Liver (tissue), 9 donors: ENCODE measurements around the gene SLC16A7. TPM values are rescaled to one million over a fixed set of nuclear protein-coding genes. Genes with fewer than 3 reads are reported as not detected.

Source experiments
- DNase-seq: peaks from one replicate; pipeline ENCODE4 v3.0.0-alpha.2; 2017; ENCODE audit warnings: low spot score
- H3K27ac ChIP-seq, 2 donors: one replicate each; pipeline ENCODE4 v1.7.0; 2013; ENCODE audit warnings: inconsistent platforms in 2 of 2, low read length in 2 of 2, control low read depth in 1 of 2, low read depth in 1 of 2, mild to moderate bottlenecking in 1 of 2
- H3K27me3 ChIP-seq, 4 donors: one replicate each; pipeline versions ENCODE4 v1.6.1 to v1.7.0; 2013; ENCODE audit warnings: low read length in 3 of 4, inconsistent platforms in 1 of 4, mild to moderate bottlenecking in 1 of 4, moderate library complexity in 1 of 4; ENCODE audit not compliant: control insufficient read depth in 4 of 4, insufficient read depth in 4 of 4
- H3K36me3 ChIP-seq, 4 donors: one replicate each; pipeline versions ENCODE4 v1.6.1 to v1.7.0; 2013; ENCODE audit warnings: low read length in 3 of 4, mild to moderate bottlenecking in 3 of 4, low read depth in 1 of 4, moderate library complexity in 1 of 4; ENCODE audit not compliant: control insufficient read depth in 4 of 4, insufficient read depth in 3 of 4
- H3K4me1 ChIP-seq, 4 donors: one replicate each; pipeline versions ENCODE4 v1.6.1 to v1.7.0; 2013; ENCODE audit warnings: low read length in 3 of 4, mild to moderate bottlenecking in 3 of 4, moderate library complexity in 1 of 4; ENCODE audit not compliant: control insufficient read depth in 4 of 4, insufficient read depth in 4 of 4
- H3K4me3 ChIP-seq, 3 donors: one replicate each; pipeline versions ENCODE4 v1.6.1 to v1.7.0; 2013; ENCODE audit warnings: low read length in 3 of 3, control low read depth in 1 of 3, low read depth in 1 of 3, mild to moderate bottlenecking in 1 of 3
- H3K9ac ChIP-seq, 2 donors: one replicate each; pipeline ENCODE4 v1.7.0; 2013; ENCODE audit warnings: low read length in 2 of 2, mild to moderate bottlenecking in 2 of 2, moderate library complexity in 2 of 2, control low read depth in 1 of 2, low read depth in 1 of 2
- H3K9me3 ChIP-seq, 4 donors: one replicate each; pipeline versions ENCODE4 v1.6.1 to v1.7.0; 2013; ENCODE audit warnings: low read length in 3 of 4; ENCODE audit not compliant: control insufficient read depth in 4 of 4
- FOXA1 ChIP-seq: IDR thresholded peaks from 2 replicates; pipeline ENCODE4 v1.6.1; 2016; ENCODE audit warnings: antibody characterized with exemption
- FOXA2 ChIP-seq: IDR thresholded peaks from 2 replicates; pipeline ENCODE4 v1.6.1; 2016; ENCODE audit warnings: antibody characterized with exemption
- GABPA ChIP-seq, 2 donors: IDR thresholded peaks in 1 of 2; conservative IDR thresholded peaks in 1 of 2; 2 replicates each; pipeline ENCODE4 v1.6.1; 2016; ENCODE audit warnings: antibody characterized with exemption in 2 of 2, mild to moderate bottlenecking in 1 of 2, moderate library complexity in 1 of 2
- HNF4A ChIP-seq, 2 donors: conservative IDR thresholded peaks; 2 replicates each; pipeline ENCODE4 v1.6.1; 2016; ENCODE audit warnings: antibody characterized with exemption in 2 of 2, mild to moderate bottlenecking in 2 of 2
- HNF4G ChIP-seq: IDR thresholded peaks from 2 replicates; pipeline ENCODE4 v1.6.1; 2016; ENCODE audit warnings: antibody characterized with exemption
- JUND ChIP-seq, 2 donors: IDR thresholded peaks; 2 replicates each; pipeline ENCODE4 v1.6.1; 2016; ENCODE audit warnings: antibody characterized with exemption in 2 of 2
- NR2F2 ChIP-seq: IDR thresholded peaks from 2 replicates; pipeline ENCODE4 v1.6.1; 2016; ENCODE audit warnings: antibody characterized with exemption
- RAD21 ChIP-seq, 2 donors: IDR thresholded peaks; 2 replicates each; pipeline ENCODE4 v1.6.1; 2016; ENCODE audit warnings: antibody characterized with exemption in 2 of 2, mild to moderate bottlenecking in 2 of 2
- RXRA ChIP-seq, 2 donors: IDR thresholded peaks; 2 replicates each; pipeline ENCODE4 v1.6.1; 2017 to 2018; ENCODE audit warnings: antibody characterized with exemption in 2 of 2, mild to moderate bottlenecking in 1 of 2
- SP1 ChIP-seq: IDR thresholded peaks from 2 replicates; pipeline ENCODE4 v1.6.1; 2018; ENCODE audit warnings: antibody characterized with exemption, mild to moderate bottlenecking
- TAF1 ChIP-seq: conservative IDR thresholded peaks from 2 replicates; pipeline ENCODE4 v1.6.1; 2016; ENCODE audit warnings: antibody characterized with exemption, mild to moderate bottlenecking
- YY1 ChIP-seq: IDR thresholded peaks from 2 replicates; pipeline ENCODE4 v1.6.1; 2016; ENCODE audit warnings: antibody characterized with exemption, mild to moderate bottlenecking
- WGBS: extraction: QIAGEN DNeasy Blood & Tissue Kit; methylation state at CpG from one replicate; pipeline ENCODE4 v1.1.7; 2013; 5-methylcytosine and 5-hydroxymethylcytosine counted together
- polyA plus RNA-seq, 2 donors: library from polyadenylated mRNA; stranded (reverse) in 1 of 2; unstranded in 1 of 2; fragments of 200-250 nt in 1 of 2; fragments of >200 nt in 1 of 2; fragmentation: Nextera tagmentation in 1 of 2; extraction: Ambion mirVana in 1 of 2; gene quantifications; one replicate each; pipeline versions ENCODE4 v1.2.1 to v1.2.3, GENCODE V29; 2013 to 2015
- total RNA-seq, 2 donors: library from RNA; depleted of rRNA; stranded (reverse); fragments of >200 nt; gene quantifications; one replicate each; pipeline ENCODE4 v1.2.3, GENCODE V29; 2014
- TF ChIP-seq, protein P1 (sequence below): fragments of 150-350 bp; IDR thresholded peaks from 2 replicates; pipeline ENCODE4 v1.5.1; 2017; ENCODE audit warnings: improper control_type of control experiment, low read depth, low read length; ENCODE audit not compliant: missing input control
- TF ChIP-seq, protein P2 (sequence below): IDR thresholded peaks from 2 replicates; pipeline ENCODE4 v1.6.1; 2016; ENCODE audit warnings: antibody characterized with exemption, mild to moderate bottlenecking
- TF ChIP-seq, protein P3 (sequence below): IDR thresholded peaks from 2 replicates; pipeline ENCODE4 v1.6.1; 2016; ENCODE audit warnings: antibody characterized with exemption
- TF ChIP-seq, protein P4 (sequence below): IDR thresholded peaks from 2 replicates; pipeline ENCODE4 v1.6.1; 2016; ENCODE audit warnings: antibody characterized with exemption
- TF ChIP-seq, protein P5 (sequence below): IDR thresholded peaks from 2 replicates; pipeline ENCODE4 v1.6.1; 2016; ENCODE audit warnings: antibody characterized with exemption
- donor health status: healthy.
- donor health status: healthy.
- donor health status: healthy.
- donor health status: healthy.
- donor health status: healthy.

The SLC16A7 gene
- total and polyA plus RNA-seq, 4 donors, result 3.0 to 24.0 (median 12.1) TPM

DNA sequence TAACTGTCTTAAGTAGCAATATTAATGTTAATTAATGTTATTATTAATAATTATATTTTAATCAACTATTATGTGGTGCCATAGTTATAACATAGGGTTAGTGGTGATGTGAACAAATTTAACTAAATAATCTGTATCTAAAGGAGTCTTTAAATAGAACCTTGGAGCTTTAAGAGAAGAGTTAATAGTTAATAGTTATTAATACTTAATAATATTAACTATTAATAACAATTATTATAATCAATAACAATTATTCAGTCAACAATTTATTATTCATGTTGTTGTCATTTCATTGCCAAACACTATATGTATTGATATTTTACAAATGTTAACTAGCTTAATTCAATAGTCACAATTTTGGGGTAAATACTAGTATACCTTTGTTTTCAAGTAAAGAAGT lies 58.2 kb downstream of the SLC16A7 start:
- peaks cover 0 to 5% (median 2%) of the 10 kb centered on the region in 4 donors for H3K4me1 ChIP-seq
- H3K36me3 ChIP-seq, result no peaks in the 10 kb centered on the region
- TF ChIP-seq RXRA (IDR thresholded peaks at IDR 0.05) (no peak), SP1 (no peak), GABPA (IDR thresholded peaks at IDR 0.05 in 1 of 2, conservative IDR thresholded peaks at IDR 0.05 in 1 of 2) (no peak), NR2F2 (no peak), HNF4G (no peak), YY1 (no peak)
- TF ChIP-seq, protein P1, sequence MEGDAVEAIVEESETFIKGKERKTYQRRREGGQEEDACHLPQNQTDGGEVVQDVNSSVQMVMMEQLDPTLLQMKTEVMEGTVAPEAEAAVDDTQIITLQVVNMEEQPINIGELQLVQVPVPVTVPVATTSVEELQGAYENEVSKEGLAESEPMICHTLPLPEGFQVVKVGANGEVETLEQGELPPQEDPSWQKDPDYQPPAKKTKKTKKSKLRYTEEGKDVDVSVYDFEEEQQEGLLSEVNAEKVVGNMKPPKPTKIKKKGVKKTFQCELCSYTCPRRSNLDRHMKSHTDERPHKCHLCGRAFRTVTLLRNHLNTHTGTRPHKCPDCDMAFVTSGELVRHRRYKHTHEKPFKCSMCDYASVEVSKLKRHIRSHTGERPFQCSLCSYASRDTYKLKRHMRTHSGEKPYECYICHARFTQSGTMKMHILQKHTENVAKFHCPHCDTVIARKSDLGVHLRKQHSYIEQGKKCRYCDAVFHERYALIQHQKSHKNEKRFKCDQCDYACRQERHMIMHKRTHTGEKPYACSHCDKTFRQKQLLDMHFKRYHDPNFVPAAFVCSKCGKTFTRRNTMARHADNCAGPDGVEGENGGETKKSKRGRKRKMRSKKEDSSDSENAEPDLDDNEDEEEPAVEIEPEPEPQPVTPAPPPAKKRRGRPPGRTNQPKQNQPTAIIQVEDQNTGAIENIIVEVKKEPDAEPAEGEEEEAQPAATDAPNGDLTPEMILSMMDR, result no peak
- TF ChIP-seq, protein P2, sequence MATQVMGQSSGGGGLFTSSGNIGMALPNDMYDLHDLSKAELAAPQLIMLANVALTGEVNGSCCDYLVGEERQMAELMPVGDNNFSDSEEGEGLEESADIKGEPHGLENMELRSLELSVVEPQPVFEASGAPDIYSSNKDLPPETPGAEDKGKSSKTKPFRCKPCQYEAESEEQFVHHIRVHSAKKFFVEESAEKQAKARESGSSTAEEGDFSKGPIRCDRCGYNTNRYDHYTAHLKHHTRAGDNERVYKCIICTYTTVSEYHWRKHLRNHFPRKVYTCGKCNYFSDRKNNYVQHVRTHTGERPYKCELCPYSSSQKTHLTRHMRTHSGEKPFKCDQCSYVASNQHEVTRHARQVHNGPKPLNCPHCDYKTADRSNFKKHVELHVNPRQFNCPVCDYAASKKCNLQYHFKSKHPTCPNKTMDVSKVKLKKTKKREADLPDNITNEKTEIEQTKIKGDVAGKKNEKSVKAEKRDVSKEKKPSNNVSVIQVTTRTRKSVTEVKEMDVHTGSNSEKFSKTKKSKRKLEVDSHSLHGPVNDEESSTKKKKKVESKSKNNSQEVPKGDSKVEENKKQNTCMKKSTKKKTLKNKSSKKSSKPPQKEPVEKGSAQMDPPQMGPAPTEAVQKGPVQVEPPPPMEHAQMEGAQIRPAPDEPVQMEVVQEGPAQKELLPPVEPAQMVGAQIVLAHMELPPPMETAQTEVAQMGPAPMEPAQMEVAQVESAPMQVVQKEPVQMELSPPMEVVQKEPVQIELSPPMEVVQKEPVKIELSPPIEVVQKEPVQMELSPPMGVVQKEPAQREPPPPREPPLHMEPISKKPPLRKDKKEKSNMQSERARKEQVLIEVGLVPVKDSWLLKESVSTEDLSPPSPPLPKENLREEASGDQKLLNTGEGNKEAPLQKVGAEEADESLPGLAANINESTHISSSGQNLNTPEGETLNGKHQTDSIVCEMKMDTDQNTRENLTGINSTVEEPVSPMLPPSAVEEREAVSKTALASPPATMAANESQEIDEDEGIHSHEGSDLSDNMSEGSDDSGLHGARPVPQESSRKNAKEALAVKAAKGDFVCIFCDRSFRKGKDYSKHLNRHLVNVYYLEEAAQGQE, result no peak
- TF ChIP-seq, protein P3, sequence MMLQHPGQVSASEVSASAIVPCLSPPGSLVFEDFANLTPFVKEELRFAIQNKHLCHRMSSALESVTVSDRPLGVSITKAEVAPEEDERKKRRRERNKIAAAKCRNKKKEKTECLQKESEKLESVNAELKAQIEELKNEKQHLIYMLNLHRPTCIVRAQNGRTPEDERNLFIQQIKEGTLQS, result no peak
- H3K9ac ChIP-seq, result no peak overlapping the region
- no peak for DNase-seq
- H3K27ac ChIP-seq, result no peak overlapping the region
- no peak overlapping the region for H3K4me3 ChIP-seq
- no peaks in the 10 kb centered on the region for H3K27me3 ChIP-seq
- no peaks in the 10 kb centered on the region for H3K9me3 ChIP-seq

DNA sequence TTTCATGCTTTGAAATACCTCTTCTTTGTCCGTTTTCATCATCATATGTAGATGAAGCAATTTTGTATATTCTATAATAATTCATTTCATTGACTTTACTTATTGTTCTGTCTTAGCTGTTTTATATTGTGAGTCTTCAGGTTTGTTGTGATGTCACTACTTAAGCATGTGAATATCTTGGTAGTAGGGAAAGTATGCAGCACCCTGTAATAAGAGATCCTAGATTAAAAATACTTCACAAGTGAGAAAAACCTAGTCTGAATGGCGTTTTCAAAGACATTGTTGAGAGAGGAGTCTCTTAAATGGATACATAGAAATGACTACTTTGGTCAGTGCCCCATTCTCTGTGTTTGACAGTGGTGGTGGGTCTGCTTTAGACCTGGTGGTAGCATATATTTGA lies 61.4 kb downstream of the SLC16A7 start:
- 98% methylated on average over 2 of the region's 2 CpGs for WGBS
- no peak for DNase-seq

More for the DNA sequence above, 61.4 kb downstream of the SLC16A7 start:
- Histone ChIP-seq H3K4me3 (no peak overlapping the region), H3K27me3 (no peaks in the 10 kb centered on the region), H3K27ac (no peak overlapping the region), H3K9me3 (no peaks in the 10 kb centered on the region), H3K9ac (no peak overlapping the region), H3K4me1 (no peaks in the 10 kb centered on the region), H3K36me3 (no peaks in the 10 kb centered on the region)
- no peak for TF ChIP-seq RXRA (IDR thresholded peaks at IDR 0.05)
- TF ChIP-seq, protein P4, sequence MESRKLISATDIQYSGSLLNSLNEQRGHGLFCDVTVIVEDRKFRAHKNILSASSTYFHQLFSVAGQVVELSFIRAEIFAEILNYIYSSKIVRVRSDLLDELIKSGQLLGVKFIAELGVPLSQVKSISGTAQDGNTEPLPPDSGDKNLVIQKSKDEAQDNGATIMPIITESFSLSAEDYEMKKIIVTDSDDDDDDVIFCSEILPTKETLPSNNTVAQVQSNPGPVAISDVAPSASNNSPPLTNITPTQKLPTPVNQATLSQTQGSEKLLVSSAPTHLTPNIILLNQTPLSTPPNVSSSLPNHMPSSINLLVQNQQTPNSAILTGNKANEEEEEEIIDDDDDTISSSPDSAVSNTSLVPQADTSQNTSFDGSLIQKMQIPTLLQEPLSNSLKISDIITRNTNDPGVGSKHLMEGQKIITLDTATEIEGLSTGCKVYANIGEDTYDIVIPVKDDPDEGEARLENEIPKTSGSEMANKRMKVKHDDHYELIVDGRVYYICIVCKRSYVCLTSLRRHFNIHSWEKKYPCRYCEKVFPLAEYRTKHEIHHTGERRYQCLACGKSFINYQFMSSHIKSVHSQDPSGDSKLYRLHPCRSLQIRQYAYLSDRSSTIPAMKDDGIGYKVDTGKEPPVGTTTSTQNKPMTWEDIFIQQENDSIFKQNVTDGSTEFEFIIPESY, result no peak
- no peak for TF ChIP-seq HNF4A (conservative IDR thresholded peaks at IDR 0.05)
- TF ChIP-seq, protein P1, result no peak
- no peak for TF ChIP-seq FOXA1
- no peak for TF ChIP-seq FOXA2
- no peak for TF ChIP-seq JUND (IDR thresholded peaks at IDR 0.05)
- TF ChIP-seq, protein P3, result no peak
- TF ChIP-seq RAD21 (IDR thresholded peaks at IDR 0.05), result no peak
- no peak for TF ChIP-seq TAF1
- TF ChIP-seq, protein P5, sequence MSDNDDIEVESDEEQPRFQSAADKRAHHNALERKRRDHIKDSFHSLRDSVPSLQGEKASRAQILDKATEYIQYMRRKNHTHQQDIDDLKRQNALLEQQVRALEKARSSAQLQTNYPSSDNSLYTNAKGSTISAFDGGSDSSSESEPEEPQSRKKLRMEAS, result no peak
